Erythroblast (primary cell): ENCODE data around the gene GPD2.

Experiments
- GATA1 ChIP-seq: IDR thresholded peaks from 2 replicates; pipeline ENCODE4 v1.6.1; 2011; ENCODE audit warnings: low read depth, mild to moderate bottlenecking, control low read depth, low read length, moderate library complexity
- POLR2A ChIP-seq: IDR thresholded peaks from 2 replicates; pipeline ENCODE4 v1.6.1; 2011; ENCODE audit warnings: mild to moderate bottlenecking, low read length

DNA sequence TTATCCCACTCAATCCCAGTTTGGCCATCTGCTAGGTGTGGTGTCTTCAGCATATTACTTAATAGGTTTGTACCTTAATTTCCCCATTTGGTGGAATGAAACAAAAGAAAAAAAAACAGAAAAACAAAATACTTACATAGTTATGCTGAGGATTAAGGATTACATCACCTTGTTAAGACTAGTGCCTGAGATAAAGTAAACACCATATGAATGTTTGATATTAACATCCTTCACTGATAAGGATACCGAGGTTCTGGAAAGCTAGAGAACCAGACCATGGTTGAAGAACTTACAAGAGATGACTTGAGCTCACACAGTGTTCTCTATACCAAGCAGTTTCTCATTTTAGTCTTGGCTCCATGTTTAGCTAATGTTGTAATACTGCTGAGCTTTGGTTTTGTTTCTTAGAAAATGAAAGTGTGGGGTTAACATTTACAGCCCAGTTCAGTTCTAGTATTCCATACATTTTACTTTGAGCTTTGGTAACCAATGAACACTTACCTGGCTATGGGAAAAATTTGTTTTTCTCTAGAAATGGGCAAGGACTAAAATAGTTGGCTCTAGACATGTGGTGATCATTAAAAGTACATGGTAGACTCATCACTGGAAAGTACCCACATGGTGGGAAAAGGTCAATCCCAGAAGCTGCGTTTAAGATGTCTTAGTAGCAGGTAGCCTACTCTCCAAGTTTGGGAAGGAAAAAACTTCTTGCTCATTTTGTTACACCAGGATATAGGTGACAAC is 5.8 kb upstream of the GPD2 start:
- TF ChIP-seq POLR2A (no peak), GATA1 (no peak)
